GM18909 (cell line): ENCODE measurements around the gene C20orf96.
"Not testable (repeated sequence)": the region's sequence is repeated elsewhere in the genome, so short reads cannot be mapped to it uniquely, and the experiment has no call there.

Source experiments
- ATAC-seq: cut with Tn5 transposase; IDR thresholded peaks from one replicate; pipeline ENCODE4 v1.9.1; 2021; ENCODE audit warnings: mild to moderate bottlenecking; ENCODE audit not compliant: unreplicated experiment, poor library complexity

The C20orf96 gene

GRCh38 chr20:290084-290831 lies at the start of gene C20orf96:
Gene C20orf96, minus strand, starts transcription at chr20:290750. Its CDS starts 140 bp downstream, at chr20:290610.
- peak; percentile 86 for ATAC-seq

GRCh38 chr20:336040-336439 lies 45.5 kb upstream of the C20orf96 start:
- ATAC-seq: not testable (repeated sequence)

GRCh38 chr20:334578-334977 lies 44.0 kb upstream of the C20orf96 start:
- no peak for ATAC-seq

- peak; percentile 46 for ATAC-seq
Measured at GRCh38 chr20:330233-331149, 39.9 kb upstream of the C20orf96 start.

GRCh38 chr20:329851-330232 lies 39.3 kb upstream of the C20orf96 start:
- ATAC-seq: no peak

GRCh38 chr20:328975-329695 lies 38.6 kb upstream of the C20orf96 start:
- no peak for ATAC-seq

GRCh38 chr20:328027-328974 lies 37.8 kb upstream of the C20orf96 start:
- ATAC-seq: no peak

- ATAC-seq: no peak
Measured at GRCh38 chr20:327186-328026, 36.9 kb upstream of the C20orf96 start.

GRCh38 chr20:326645-327185 lies 36.2 kb upstream of the C20orf96 start:
- ATAC-seq: no peak

GRCh38 chr20:325889-326644 lies 35.5 kb upstream of the C20orf96 start:
- ATAC-seq: peak; percentile 9

GRCh38 chr20:325045-325888 lies 34.7 kb upstream of the C20orf96 start, which contains the start of gene SOX12:
Gene SOX12, plus strand, starts transcription at chr20:325552. Its CDS starts 373 bp downstream, at chr20:325925.
- peak; percentile 75 for ATAC-seq

GRCh38 chr20:324177-325044 lies 33.9 kb upstream of the C20orf96 start:
- ATAC-seq: peak; percentile 66

GRCh38 chr20:316316-317068 lies 25.9 kb upstream of the C20orf96 start:
- ATAC-seq: no peak

GRCh38 chr20:313948-314347 lies 23.4 kb upstream of the C20orf96 start:
- ATAC-seq: no peak

GRCh38 chr20:313402-313801 lies 22.9 kb upstream of the C20orf96 start:
- ATAC-seq: no peak
